ENCODE data around the gene HSF4.
A peak's percentile ranks its signal among the peaks of the same experiment; 100 is the strongest.

The HSF4 gene

DNA sequence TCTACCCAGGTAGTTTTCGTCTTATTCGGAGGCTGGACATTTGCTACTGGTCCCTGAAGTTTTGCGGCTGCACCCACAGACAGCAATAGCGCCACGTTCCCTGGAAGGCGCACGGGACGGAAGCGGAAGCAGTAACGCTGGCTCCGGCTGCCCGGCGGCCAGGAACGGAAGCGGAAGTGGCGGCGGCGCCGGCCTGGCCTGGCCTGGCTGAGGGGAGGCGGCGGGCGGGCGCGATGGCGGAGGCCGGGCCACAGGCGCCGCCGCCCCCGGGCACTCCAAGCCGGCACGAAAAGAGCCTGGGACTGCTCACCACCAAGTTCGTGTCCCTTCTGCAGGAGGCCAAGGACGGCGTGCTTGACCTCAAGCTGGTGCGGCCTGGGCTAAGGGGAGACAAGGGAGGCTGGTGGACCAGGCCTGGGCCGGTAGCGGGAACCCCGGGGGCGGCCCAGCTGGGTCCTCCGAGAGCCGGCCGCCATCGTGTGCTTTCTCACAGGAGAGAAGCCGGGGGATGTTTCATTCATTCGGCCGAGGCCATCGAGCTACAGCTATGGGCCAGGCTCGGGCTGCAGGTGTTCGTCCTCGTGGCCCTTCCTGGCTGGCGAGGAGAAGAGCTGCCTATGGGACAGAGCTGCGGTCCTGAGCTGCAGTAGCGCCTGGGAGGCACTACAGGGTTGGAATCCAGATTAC lies 27.6 kb downstream of the HSF4 start, which contains the start of gene E2F4:
Gene E2F4, plus strand, starts transcription at position 161 of the 687 bp plus-strand sequence. Its CDS starts 73 bp downstream, at position 234.
- no peaks in the 10 kb centered on the region for H3K9me3 ChIP-seq (ENCODE audit: control insufficient read depth in 2 of 2, low read length in 2 of 2)
- H3K27me3 ChIP-seq (ENCODE audit: control insufficient read depth in 2 of 2, insufficient read depth in 2 of 2, low read length in 2 of 2): no peaks in the 10 kb centered on the region
- peaks cover 30 to 37% of the 10 kb centered on the region in 2 donors for H3K36me3 ChIP-seq (ENCODE audit: control insufficient read depth in 2 of 2, insufficient read depth in 2 of 2, low read length in 2 of 2)
- H3K4me1 ChIP-seq (ENCODE audit: control insufficient read depth in 2 of 2, insufficient read depth in 2 of 2, low read length in 2 of 2): peaks cover 26 to 28% of the 10 kb centered on the region in 2 donors
- peak within 1 kb of the TSS; percentile 87 to 93 for H3K9ac ChIP-seq (ENCODE audit: low read depth in 1 of 2, low read length in 2 of 2)
- H3K27ac ChIP-seq (ENCODE audit: low read depth in 2 of 2, low read length in 2 of 2): peak within 1 kb of the TSS; percentile 37 to 67
- H3K4me3 ChIP-seq (ENCODE audit: low read length in 2 of 2): peak within 1 kb of the TSS; percentile 90 to 97

DNA sequence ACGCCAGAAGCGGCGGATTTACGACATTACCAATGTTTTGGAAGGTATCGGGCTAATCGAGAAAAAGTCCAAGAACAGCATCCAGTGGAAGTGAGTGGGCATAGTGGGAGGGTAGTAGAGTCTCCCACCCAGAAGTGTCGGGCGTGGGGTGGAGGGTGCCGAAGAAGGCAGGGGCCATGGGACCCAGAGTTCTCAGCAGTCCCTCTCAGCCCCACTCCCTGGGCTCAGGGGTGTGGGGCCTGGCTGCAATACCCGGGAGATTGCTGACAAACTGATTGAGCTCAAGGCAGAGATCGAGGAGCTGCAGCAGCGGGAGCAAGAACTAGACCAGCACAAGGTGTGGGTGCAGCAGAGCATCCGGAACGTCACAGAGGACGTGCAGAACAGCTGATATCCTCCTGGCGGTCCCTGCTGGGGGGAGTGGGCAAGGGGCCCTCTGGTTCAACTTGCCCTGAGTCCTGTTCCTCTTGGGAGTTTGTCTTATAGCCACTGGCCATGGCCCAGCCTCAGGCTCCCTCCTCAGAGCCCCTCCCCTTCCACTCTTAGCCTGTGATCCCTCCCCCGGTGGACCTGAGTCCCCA lies 28.3 kb downstream of the HSF4 start:
- Histone ChIP-seq H3K27me3 (ENCODE audit: control insufficient read depth in 2 of 2, insufficient read depth in 2 of 2, low read length in 2 of 2) (no peaks in the 10 kb centered on the region), H3K4me3 (ENCODE audit: low read length in 2 of 2) (peak overlapping the region; percentile 90 to 97), H3K9ac (ENCODE audit: low read depth in 1 of 2, low read length in 2 of 2) (peak overlapping the region; percentile 87 to 93), H3K4me1 (ENCODE audit: control insufficient read depth in 2 of 2, insufficient read depth in 2 of 2, low read length in 2 of 2) (peaks cover 31 to 32% of the 10 kb centered on the region in 2 donors), H3K36me3 (ENCODE audit: control insufficient read depth in 2 of 2, insufficient read depth in 2 of 2, low read length in 2 of 2) (peaks cover 37 to 44% of the 10 kb centered on the region in 2 donors), H3K9me3 (ENCODE audit: control insufficient read depth in 2 of 2, low read length in 2 of 2) (no peaks in the 10 kb centered on the region), H3K27ac (ENCODE audit: low read depth in 2 of 2, low read length in 2 of 2) (no peak overlapping the region)

DNA sequence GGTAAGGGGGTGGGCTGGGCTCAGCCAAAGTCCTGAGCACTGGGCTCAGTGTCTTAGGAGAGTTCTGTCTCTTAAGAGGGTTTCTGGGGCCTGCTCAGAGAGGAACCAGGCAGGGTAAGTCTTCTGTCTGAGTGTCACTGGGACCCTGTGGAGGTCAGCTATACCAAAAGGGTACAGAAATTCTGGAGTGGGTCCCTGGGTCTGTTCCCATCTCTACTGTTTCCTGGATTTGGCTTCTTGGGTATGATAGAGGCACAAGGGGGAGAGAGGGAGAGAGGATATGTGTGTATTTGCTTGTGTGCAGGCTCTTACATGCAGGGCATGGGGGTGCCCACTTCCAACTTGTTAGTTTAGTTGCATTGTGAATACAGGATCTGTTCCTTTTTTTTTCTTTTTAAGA lies 29.0 kb downstream of the HSF4 start:
- H3K9me3 ChIP-seq (ENCODE audit: control insufficient read depth in 2 of 2, low read length in 2 of 2): no peaks in the 10 kb centered on the region
- peaks cover 38 to 39% of the 10 kb centered on the region in 2 donors for H3K4me1 ChIP-seq (ENCODE audit: control insufficient read depth in 2 of 2, insufficient read depth in 2 of 2, low read length in 2 of 2)
- H3K27ac ChIP-seq (ENCODE audit: low read depth in 2 of 2, low read length in 2 of 2): no peak overlapping the region
- H3K9ac ChIP-seq (ENCODE audit: low read depth in 1 of 2, low read length in 2 of 2): peak overlapping the region; percentile 87 to 93
- H3K4me3 ChIP-seq (ENCODE audit: low read length in 2 of 2): peak overlapping the region in 1 of 2 donors; percentile 97
- H3K36me3 ChIP-seq (ENCODE audit: control insufficient read depth in 2 of 2, insufficient read depth in 2 of 2, low read length in 2 of 2): peaks cover 40 to 49% of the 10 kb centered on the region in 2 donors
- H3K27me3 ChIP-seq (ENCODE audit: control insufficient read depth in 2 of 2, insufficient read depth in 2 of 2, low read length in 2 of 2): no peaks in the 10 kb centered on the region

DNA sequence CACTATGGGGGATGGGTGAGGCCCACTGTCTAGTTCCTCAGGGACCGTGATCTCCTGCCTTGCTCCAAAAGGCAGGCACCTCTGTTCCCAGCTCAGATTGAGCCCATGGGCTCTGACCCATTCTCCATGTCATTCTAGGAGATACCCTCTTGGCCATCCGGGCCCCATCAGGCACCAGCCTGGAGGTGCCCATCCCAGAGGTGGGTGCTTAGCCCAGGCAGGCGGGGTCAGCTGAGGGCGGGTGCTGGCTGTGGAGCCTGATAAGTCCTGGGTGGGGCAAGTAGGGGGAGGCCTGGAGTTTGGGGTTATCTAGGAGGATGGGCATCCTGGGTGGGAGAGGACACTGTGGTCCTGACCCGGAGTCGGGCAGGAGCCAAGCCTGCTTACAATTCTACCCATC lies 29.7 kb downstream of the HSF4 start:
- Histone ChIP-seq H3K27ac (ENCODE audit: low read depth in 2 of 2, low read length in 2 of 2) (no peak overlapping the region), H3K9ac (ENCODE audit: low read depth in 1 of 2, low read length in 2 of 2) (no peak overlapping the region), H3K4me1 (ENCODE audit: control insufficient read depth in 2 of 2, insufficient read depth in 2 of 2, low read length in 2 of 2) (peaks cover 40 to 42% of the 10 kb centered on the region in 2 donors), H3K36me3 (ENCODE audit: control insufficient read depth in 2 of 2, insufficient read depth in 2 of 2, low read length in 2 of 2) (peaks cover 40 to 49% of the 10 kb centered on the region in 2 donors), H3K4me3 (ENCODE audit: low read length in 2 of 2) (no peak overlapping the region), H3K27me3 (ENCODE audit: control insufficient read depth in 2 of 2, insufficient read depth in 2 of 2, low read length in 2 of 2) (no peaks in the 10 kb centered on the region), H3K9me3 (ENCODE audit: control insufficient read depth in 2 of 2, low read length in 2 of 2) (no peaks in the 10 kb centered on the region)

DNA sequence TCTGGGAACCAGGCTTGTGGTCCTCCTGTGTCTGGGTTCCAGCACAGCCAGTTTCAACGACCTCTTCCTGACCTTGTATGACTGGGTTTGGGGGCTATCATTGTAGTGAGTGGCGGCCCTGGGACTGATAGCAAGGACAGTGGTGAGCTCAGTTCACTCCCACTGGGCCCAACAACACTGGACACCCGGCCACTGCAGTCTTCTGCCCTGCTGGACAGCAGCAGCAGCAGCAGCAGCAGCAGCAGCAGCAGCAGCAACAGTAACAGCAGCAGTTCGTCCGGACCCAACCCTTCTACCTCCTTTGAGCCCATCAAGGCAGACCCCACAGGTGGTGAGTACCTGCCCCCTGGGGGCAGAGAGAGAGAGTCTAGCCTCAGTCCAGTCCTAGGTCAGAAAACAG lies 31.1 kb downstream of the HSF4 start:
- peaks cover 38 to 40% of the 10 kb centered on the region in 2 donors for H3K4me1 ChIP-seq (ENCODE audit: control insufficient read depth in 2 of 2, insufficient read depth in 2 of 2, low read length in 2 of 2)
- H3K4me3 ChIP-seq (ENCODE audit: low read length in 2 of 2): no peak overlapping the region
- no peaks in the 10 kb centered on the region for H3K27me3 ChIP-seq (ENCODE audit: control insufficient read depth in 2 of 2, insufficient read depth in 2 of 2, low read length in 2 of 2)
- H3K9ac ChIP-seq (ENCODE audit: low read depth in 1 of 2, low read length in 2 of 2): no peak overlapping the region
- peaks cover 40 to 51% of the 10 kb centered on the region in 2 donors for H3K36me3 ChIP-seq (ENCODE audit: control insufficient read depth in 2 of 2, insufficient read depth in 2 of 2, low read length in 2 of 2)
- no peaks in the 10 kb centered on the region for H3K9me3 ChIP-seq (ENCODE audit: control insufficient read depth in 2 of 2, low read length in 2 of 2)
- no peak overlapping the region for H3K27ac ChIP-seq (ENCODE audit: low read depth in 2 of 2, low read length in 2 of 2)

DNA sequence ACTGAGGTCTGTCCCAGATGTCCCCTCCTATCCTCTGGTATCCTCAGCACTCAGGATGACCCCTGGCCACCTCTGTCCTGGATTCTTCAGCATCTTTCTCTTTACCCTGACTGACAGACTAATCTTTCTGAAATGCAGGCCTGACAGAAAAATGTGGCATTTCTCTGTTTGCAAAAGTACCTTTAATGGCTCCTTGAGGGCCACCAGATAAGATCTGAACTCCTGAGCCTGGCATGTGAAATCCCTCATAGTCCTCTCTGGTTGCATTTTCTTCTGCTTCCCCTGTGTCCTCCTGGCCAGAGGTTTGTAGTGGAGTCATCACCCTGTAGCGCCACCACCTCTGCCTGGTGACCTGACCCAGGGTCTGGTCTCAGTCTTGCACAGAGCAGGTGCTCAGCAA lies 32.3 kb downstream of the HSF4 start:
- Histone ChIP-seq H3K9me3 (ENCODE audit: control insufficient read depth in 2 of 2, low read length in 2 of 2) (no peaks in the 10 kb centered on the region), H3K27ac (ENCODE audit: low read depth in 2 of 2, low read length in 2 of 2) (no peak overlapping the region), H3K36me3 (ENCODE audit: control insufficient read depth in 2 of 2, insufficient read depth in 2 of 2, low read length in 2 of 2) (peaks cover 48 to 59% of the 10 kb centered on the region in 2 donors)

DNA sequence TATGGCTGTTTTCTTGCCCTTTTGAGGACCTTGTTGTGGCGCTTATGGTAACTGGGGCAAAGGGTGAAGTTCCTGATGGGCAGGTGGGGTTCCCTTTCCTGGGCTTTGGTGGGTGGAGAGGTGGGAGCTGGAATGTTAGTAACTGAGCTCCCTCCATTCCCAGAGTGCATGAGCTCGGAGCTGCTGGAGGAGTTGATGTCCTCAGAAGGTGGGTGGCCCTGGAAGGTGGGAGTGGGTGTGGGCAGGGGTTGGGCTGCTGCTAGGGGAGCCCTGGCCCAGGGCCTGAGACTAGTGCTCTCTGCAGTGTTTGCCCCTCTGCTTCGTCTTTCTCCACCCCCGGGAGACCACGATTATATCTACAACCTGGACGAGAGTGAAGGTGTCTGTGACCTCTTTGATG lies 33.2 kb downstream of the HSF4 start:
- Histone ChIP-seq H3K9ac (ENCODE audit: low read depth in 1 of 2, low read length in 2 of 2) (no peak overlapping the region), H3K4me1 (ENCODE audit: control insufficient read depth in 2 of 2, insufficient read depth in 2 of 2, low read length in 2 of 2) (peaks cover 26 to 31% of the 10 kb centered on the region in 2 donors), H3K4me3 (ENCODE audit: low read length in 2 of 2) (no peak overlapping the region), H3K9me3 (ENCODE audit: control insufficient read depth in 2 of 2, low read length in 2 of 2) (no peaks in the 10 kb centered on the region), H3K36me3 (ENCODE audit: control insufficient read depth in 2 of 2, insufficient read depth in 2 of 2, low read length in 2 of 2) (peaks cover 56 to 67% of the 10 kb centered on the region in 2 donors), H3K27ac (ENCODE audit: low read depth in 2 of 2, low read length in 2 of 2) (peak overlapping the region; percentile 96 to 97), H3K27me3 (ENCODE audit: control insufficient read depth in 2 of 2, insufficient read depth in 2 of 2, low read length in 2 of 2) (no peaks in the 10 kb centered on the region)

More for the DNA sequence above, 32.3 kb downstream of the HSF4 start:
- Histone ChIP-seq H3K27me3 (ENCODE audit: control insufficient read depth in 2 of 2, insufficient read depth in 2 of 2, low read length in 2 of 2) (no peaks in the 10 kb centered on the region), H3K9ac (ENCODE audit: low read depth in 1 of 2, low read length in 2 of 2) (no peak overlapping the region), H3K4me1 (ENCODE audit: control insufficient read depth in 2 of 2, insufficient read depth in 2 of 2, low read length in 2 of 2) (peaks cover 30 to 34% of the 10 kb centered on the region in 2 donors), H3K4me3 (ENCODE audit: low read length in 2 of 2) (no peak overlapping the region)

DNA sequence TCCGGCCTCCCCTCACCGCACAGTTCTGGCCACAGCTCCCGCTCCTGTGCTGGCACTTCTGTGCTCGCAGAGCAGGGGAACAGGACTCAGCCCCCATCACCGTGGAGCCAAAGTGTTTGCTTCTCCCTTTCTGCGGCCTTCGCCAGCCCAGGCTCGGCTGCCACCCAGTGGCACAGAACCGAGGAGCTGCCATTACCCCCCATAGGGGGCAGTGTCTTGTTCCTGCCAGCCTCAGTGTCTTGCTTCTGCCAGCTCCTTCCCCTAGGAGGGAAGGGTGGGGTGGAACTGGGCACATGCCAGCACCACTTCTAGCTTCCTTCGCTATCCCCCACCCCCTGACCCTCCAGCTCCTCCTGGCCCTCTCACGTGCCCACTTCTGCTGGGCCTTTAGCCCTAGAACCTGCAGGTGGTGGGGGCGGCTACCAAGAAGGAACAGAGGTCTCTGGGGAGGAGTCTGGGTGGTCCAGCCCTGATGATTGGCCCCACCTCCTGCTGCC lies 33.7 kb downstream of the HSF4 start:
- peak overlapping the region; percentile 47 to 64 for H3K9ac ChIP-seq (ENCODE audit: low read depth in 1 of 2, low read length in 2 of 2)

DNA sequence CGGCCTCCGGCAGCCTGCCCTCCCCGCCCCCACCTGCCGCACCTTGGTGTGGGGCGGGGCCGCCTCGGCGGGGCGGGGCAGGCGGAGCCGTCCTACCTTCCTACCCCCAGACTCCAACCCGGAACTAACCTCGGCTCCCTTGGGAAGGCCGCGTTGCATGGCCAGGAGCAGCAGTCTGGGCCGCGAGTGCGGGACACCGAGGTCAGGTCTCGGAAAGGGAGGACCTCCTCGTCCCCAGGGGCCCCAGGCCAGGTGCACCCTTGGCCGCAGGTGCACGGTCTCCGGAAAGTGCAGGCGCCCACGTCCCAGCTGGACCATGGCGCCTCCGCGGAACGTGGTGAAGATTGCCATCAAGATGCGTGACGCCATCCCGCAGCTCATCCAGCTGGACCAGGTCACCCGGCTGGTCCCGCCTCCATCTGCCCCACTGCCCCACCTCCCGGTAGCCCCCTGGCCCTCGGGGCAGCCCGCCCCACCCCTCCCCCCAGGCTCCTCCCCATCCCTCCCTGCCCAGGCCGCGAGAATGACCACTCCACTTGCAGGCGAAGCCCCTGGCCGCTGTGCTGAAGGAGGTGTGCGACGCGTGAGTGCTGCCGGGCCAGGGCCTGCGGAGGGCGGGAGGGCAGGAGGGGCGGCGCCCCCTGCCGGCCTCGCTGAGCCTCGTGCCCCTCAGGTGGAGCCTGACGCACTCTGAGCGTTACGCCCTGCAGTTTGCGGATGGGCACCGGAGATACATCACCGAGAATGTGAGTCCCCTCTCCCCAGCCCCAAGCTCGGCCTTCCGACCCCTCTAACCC lies 34.7 kb downstream of the HSF4 start, which contains the start of gene ELMO3:
Gene ELMO3, plus strand, starts transcription at position 121 of the 797 bp plus-strand sequence. Its CDS starts 196 bp downstream, at position 317.
- peak within 1 kb of the TSS; percentile 81 to 88 for H3K9ac ChIP-seq (ENCODE audit: low read depth in 1 of 2, low read length in 2 of 2)
- H3K4me3 ChIP-seq (ENCODE audit: low read length in 2 of 2): peak within 1 kb of the TSS; percentile 68 to 77
- H3K9me3 ChIP-seq (ENCODE audit: control insufficient read depth in 2 of 2, low read length in 2 of 2): no peaks in the 10 kb centered on the region
- H3K27ac ChIP-seq (ENCODE audit: low read depth in 2 of 2, low read length in 2 of 2): peak within 1 kb of the TSS; percentile 96 to 97
- H3K36me3 ChIP-seq (ENCODE audit: control insufficient read depth in 2 of 2, insufficient read depth in 2 of 2, low read length in 2 of 2): peaks cover 64 to 66% of the 10 kb centered on the region in 2 donors
- no peaks in the 10 kb centered on the region for H3K27me3 ChIP-seq (ENCODE audit: control insufficient read depth in 2 of 2, insufficient read depth in 2 of 2, low read length in 2 of 2)
- peaks cover 13 to 17% of the 10 kb centered on the region in 2 donors for H3K4me1 ChIP-seq (ENCODE audit: control insufficient read depth in 2 of 2, insufficient read depth in 2 of 2, low read length in 2 of 2)

More for the DNA sequence above, 33.7 kb downstream of the HSF4 start:
- peaks cover 20 to 25% of the 10 kb centered on the region in 2 donors for H3K4me1 ChIP-seq (ENCODE audit: control insufficient read depth in 2 of 2, insufficient read depth in 2 of 2, low read length in 2 of 2)
- H3K27me3 ChIP-seq (ENCODE audit: control insufficient read depth in 2 of 2, insufficient read depth in 2 of 2, low read length in 2 of 2): no peaks in the 10 kb centered on the region
- peaks cover 62 to 70% of the 10 kb centered on the region in 2 donors for H3K36me3 ChIP-seq (ENCODE audit: control insufficient read depth in 2 of 2, insufficient read depth in 2 of 2, low read length in 2 of 2)
- H3K27ac ChIP-seq (ENCODE audit: low read depth in 2 of 2, low read length in 2 of 2): peak overlapping the region; percentile 96 to 97
- no peaks in the 10 kb centered on the region for H3K9me3 ChIP-seq (ENCODE audit: control insufficient read depth in 2 of 2, low read length in 2 of 2)
- H3K4me3 ChIP-seq (ENCODE audit: low read length in 2 of 2): peak overlapping the region; percentile 9 to 26
